A673 (cell line): Measurements from ENCODE around the gene ZNF839. TPM values are rescaled to one million over a fixed set of nuclear protein-coding genes. Genes with fewer than 3 reads are reported as not detected.

Source experiments
- BruUV-seq: library from RNA; stranded (reverse); fragments of 400-500 nt; replicated peaks from 2 replicates; lab custom pipeline; 2021; lab: Mats Ljungman, UMichigan
- CTCF ChIA-PET: fragments of 300-600 bp; sonication (Branson Sonifier 250); formaldehyde crosslinking; loops from one replicate; lab custom pipeline; 2022; ENCODE audit warnings: antibody characterized with exemption; lab: Charles Lee
- POLR2A ChIA-PET: fragments of 300-600 bp; sonication (Branson Sonifier 250); formaldehyde crosslinking; loops from one replicate; lab custom pipeline; 2022; ENCODE audit warnings: antibody characterized with exemption; ENCODE audit not compliant: low non-redundant PET; lab: Charles Lee
- DNase-seq: peaks from one replicate; pipeline ENCODE4 v3.0.0-alpha.2; 2015; ENCODE audit warnings: low spot score
- H3K27ac ChIP-seq: fragments of 200-600 bp; sonication (generic); 2 replicates; pipeline ENCODE4 v1.5.1; 2016; ENCODE audit warnings: mixed run types, low read depth, mild to moderate bottlenecking, mixed read lengths, antibody characterized with exemption, low read length; ENCODE audit not compliant: poor library complexity, severe bottlenecking
- H3K27me3 ChIP-seq: fragments of 200-600 bp; sonication (generic); replicated peaks from 2 replicates; pipeline ENCODE4 v1.6.1; 2017; ENCODE audit warnings: mixed run types, low read depth, mild to moderate bottlenecking, mixed read lengths, antibody characterized with exemption, low read length; ENCODE audit not compliant: insufficient read depth, poor library complexity
- H3K36me3 ChIP-seq: fragments of 200-600 bp; sonication (generic); 2 replicates; pipeline ENCODE4 v1.6.1; 2016; ENCODE audit warnings: mixed run types, mild to moderate bottlenecking, mixed read lengths, antibody characterized with exemption, low read length; ENCODE audit not compliant: insufficient read depth, poor library complexity, severe bottlenecking
- H3K4me1 ChIP-seq: fragments of 200-600 bp; sonication (generic); 2 replicates; pipeline ENCODE4 v1.6.1; 2017; ENCODE audit warnings: mixed run types, mild to moderate bottlenecking, mixed read lengths, antibody characterized with exemption, low read length; ENCODE audit not compliant: insufficient read depth, poor library complexity, severe bottlenecking
- H3K4me3 ChIP-seq: fragments of 200-600 bp; sonication (generic); 2 replicates; pipeline ENCODE4 v1.5.1; 2016; ENCODE audit warnings: low read depth, mixed run types, mild to moderate bottlenecking, mixed read lengths, low read length; ENCODE audit not compliant: poor library complexity, severe bottlenecking
- H3K9me3 ChIP-seq: fragments of 200-600 bp; sonication (generic); 2 replicates; pipeline ENCODE4 v1.6.1; 2016; ENCODE audit warnings: mixed run types, low read depth, mild to moderate bottlenecking, mixed read lengths, antibody characterized with exemption, low read length; ENCODE audit not compliant: poor library complexity, severe bottlenecking
- CTCF ChIP-seq: fragments of 300-800, 200-600 bp; sonication (generic); conservative IDR thresholded peaks from 2 replicates; pipeline ENCODE4 v1.5.1; 2017; ENCODE audit warnings: low read depth, mild to moderate bottlenecking, antibody characterized with exemption, low read length, moderate library complexity, mixed read lengths
- EZH2 ChIP-seq: fragments of 200-600 bp; sonication (generic); IDR thresholded peaks from 2 replicates; pipeline ENCODE4 v1.6.1; 2017; ENCODE audit warnings: borderline replicate concordance, low read depth, mild to moderate bottlenecking, mixed read lengths, antibody characterized with exemption, low read length; ENCODE audit not compliant: poor library complexity, severe bottlenecking
- intact Hi-C: fragments of 100-400 bp; cut with micrococcal nuclease; formaldehyde crosslinking; loops from one replicate; pipeline ENCODE4 v1.10.0; 2022; ENCODE audit not compliant: unreplicated experiment
- total RNA-seq: library from RNA; stranded (reverse); gene quantifications from 2 replicates; pipeline ENCODE4 v1.2.3, GENCODE V29; 2021

The ZNF839 gene
- total RNA-seq, 1 experiment from 2014 or later: 13.5 TPM

GRCh38 chr14:102373110-102373509 lies 53.6 kb downstream of the ZNF839 start:
- Histone ChIP-seq H3K36me3 (peaks cover 5% of the 10 kb centered on the region), H3K4me3 (no peak overlapping the region), H3K9me3 (no peaks in the 10 kb centered on the region), H3K4me1 (no peaks in the 10 kb centered on the region), H3K27me3 (no peaks in the 10 kb centered on the region), H3K27ac (no peak overlapping the region)
- no peak for TF ChIP-seq EZH2
- TF ChIP-seq CTCF: no peak
- no TSS peak for BruUV-seq
- CTCF ChIA-PET: no interaction called here
- POLR2A ChIA-PET: no interaction called here
- no peak for DNase-seq
- intact Hi-C loops: no loop called here

GRCh38 chr14:102374264-102374663 lies 54.7 kb downstream of the ZNF839 start:
- intact Hi-C loops: no loop called here
- ChIA-PET POLR2A (no interaction called here), CTCF (no interaction called here)
- Histone ChIP-seq H3K4me3 (no peak overlapping the region), H3K4me1 (no peaks in the 10 kb centered on the region), H3K36me3 (peaks cover 8% of the 10 kb centered on the region), H3K27ac (no peak overlapping the region), H3K27me3 (no peaks in the 10 kb centered on the region), H3K9me3 (no peaks in the 10 kb centered on the region)
- no TSS peak for BruUV-seq
- no peak for TF ChIP-seq CTCF
- no peak for TF ChIP-seq EZH2
- no peak for DNase-seq

- ChIA-PET POLR2A (no interaction called here), CTCF (no interaction called here)
- BruUV-seq: no TSS peak
- Histone ChIP-seq H3K27ac (no peak overlapping the region), H3K9me3 (no peaks in the 10 kb centered on the region), H3K27me3 (no peaks in the 10 kb centered on the region), H3K36me3 (peaks cover 8% of the 10 kb centered on the region), H3K4me1 (no peaks in the 10 kb centered on the region), H3K4me3 (no peak overlapping the region)
- intact Hi-C loops: no loop called here
- DNase-seq: no peak
- TF ChIP-seq CTCF (no peak), EZH2 (no peak)
These were observed 55.6 kb downstream of the ZNF839 start for GRCh38 chr14:102375119-102375518.
